Measurements from ENCODE around the gene FGG.

DNA sequence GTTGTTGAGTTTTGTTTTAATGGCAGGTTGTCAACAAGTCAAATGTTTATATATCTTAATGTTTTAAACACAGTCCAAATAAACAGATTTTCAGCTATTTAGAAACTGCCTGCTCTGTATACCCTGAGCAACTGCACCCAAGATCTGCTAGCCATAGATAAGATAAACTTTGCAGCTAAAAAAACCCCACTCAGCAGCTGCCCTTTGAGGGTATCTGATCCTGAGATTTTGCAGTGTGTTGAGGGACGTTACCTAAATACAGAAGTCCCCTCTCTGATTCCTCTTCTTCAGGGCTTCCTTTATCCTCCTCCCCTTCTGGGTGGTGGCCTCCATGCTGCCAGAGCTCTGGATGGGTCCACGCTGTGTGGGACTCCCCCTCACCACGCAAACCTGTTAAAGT is 11.0 kb upstream of the FGG start:
- TF ChIP-seq, protein P1, sequence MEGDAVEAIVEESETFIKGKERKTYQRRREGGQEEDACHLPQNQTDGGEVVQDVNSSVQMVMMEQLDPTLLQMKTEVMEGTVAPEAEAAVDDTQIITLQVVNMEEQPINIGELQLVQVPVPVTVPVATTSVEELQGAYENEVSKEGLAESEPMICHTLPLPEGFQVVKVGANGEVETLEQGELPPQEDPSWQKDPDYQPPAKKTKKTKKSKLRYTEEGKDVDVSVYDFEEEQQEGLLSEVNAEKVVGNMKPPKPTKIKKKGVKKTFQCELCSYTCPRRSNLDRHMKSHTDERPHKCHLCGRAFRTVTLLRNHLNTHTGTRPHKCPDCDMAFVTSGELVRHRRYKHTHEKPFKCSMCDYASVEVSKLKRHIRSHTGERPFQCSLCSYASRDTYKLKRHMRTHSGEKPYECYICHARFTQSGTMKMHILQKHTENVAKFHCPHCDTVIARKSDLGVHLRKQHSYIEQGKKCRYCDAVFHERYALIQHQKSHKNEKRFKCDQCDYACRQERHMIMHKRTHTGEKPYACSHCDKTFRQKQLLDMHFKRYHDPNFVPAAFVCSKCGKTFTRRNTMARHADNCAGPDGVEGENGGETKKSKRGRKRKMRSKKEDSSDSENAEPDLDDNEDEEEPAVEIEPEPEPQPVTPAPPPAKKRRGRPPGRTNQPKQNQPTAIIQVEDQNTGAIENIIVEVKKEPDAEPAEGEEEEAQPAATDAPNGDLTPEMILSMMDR (IDR thresholded peaks at IDR 0.05): no peak
- no peak for TF ChIP-seq POLR2A (IDR thresholded peaks at IDR 0.05)
